ENCODE data around the gene UBE2G2. TPM values are rescaled to one million over a fixed set of nuclear protein-coding genes. Genes with fewer than 3 reads are reported as not detected.
A peak's percentile ranks its signal among the peaks of the same experiment; 100 is the strongest.

The UBE2G2 gene
- total RNA-seq, 1 experiment from 2014 or later = 147 TPM

- CTCF ChIA-PET = interaction anchor here (0.5 to 2.1 kb wide), 2 partner anchors 25 to 1054 kb away, joined by 3 to 10 read pairs; no protein-coding TSS in a partner anchor
Measured at GRCh38 chr21:44767834-44768831, 33.5 kb downstream of the UBE2G2 start.

DNA sequence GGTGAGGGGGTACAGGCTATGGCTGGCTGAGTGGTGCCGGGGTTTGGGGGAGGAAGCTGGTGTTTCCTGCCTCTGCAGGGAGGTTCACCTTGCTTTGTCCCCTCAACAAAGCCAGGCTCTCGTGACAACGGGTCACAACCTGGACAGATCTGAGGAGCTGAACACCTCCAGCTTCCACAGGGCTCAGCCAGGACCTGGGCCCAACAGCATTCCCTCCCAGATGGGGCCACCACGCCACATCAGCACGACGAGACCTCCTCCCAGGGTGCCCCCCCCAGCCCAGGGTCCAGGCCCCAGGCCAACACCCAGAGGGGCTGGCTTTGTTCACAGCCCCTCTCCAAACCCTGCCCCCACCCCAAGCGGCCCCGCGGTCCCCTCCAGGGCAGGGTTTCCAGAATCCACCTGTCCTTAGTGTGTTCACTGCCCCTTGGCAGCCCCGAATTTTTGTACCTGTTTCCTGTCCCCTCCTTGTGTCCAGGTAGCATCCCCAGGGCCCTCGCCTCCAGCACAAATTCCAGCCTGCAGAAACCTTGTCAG, 34.7 kb downstream of the UBE2G2 start:
- no peak overlapping the region for H3K4me3 Mint-ChIP-seq (ENCODE audit: unreplicated experiment)
- no peak for DNase-seq (ENCODE audit: unreplicated experiment)
- intact Hi-C loops (cut with micrococcal nuclease) = no loop called here
- H3K4me1 Mint-ChIP-seq (ENCODE audit: insufficient read depth, unreplicated experiment) = peaks cover 17% of the 10 kb centered on the region
- H3K36me3 Mint-ChIP-seq (ENCODE audit: insufficient read depth, unreplicated experiment) = peaks cover 43% of the 10 kb centered on the region
- peak overlapping the region; percentile 94 for H3K27ac Mint-ChIP-seq (ENCODE audit: low read depth, unreplicated experiment)
- ChIA-PET POLR2A (interaction anchor here (0.7 to 1.5 kb wide), 2 partner anchors 35 to 941 kb away, joined by 3 to 4 read pairs; partner anchors contain the start of gene UBE2G2), CTCF (interaction anchor here (0.6 to 2.1 kb wide), 2 partner anchors 26 to 27 kb away, joined by 4 to 10 read pairs; no protein-coding TSS in a partner anchor)
- no TSS peak for BruUV-seq (replicated peaks)
- no peak for TF ChIP-seq CTCF (IDR thresholded peaks at IDR 0.05; ENCODE audit: unreplicated experiment)
- no peaks in the 10 kb centered on the region for H3K9me3 Mint-ChIP-seq (ENCODE audit: unreplicated experiment)
- no peaks in the 10 kb centered on the region for H3K27me3 Mint-ChIP-seq (ENCODE audit: insufficient read depth, unreplicated experiment)

More at GRCh38 chr21:44767834-44768831, 33.5 kb downstream of the UBE2G2 start:
- intact Hi-C loops (cut with micrococcal nuclease) = no loop called here
- H3K4me3 Mint-ChIP-seq (ENCODE audit: unreplicated experiment) = no peak overlapping the region
- peaks cover 47% of the 10 kb centered on the region for H3K36me3 Mint-ChIP-seq (ENCODE audit: insufficient read depth, unreplicated experiment)
- H3K9me3 Mint-ChIP-seq (ENCODE audit: unreplicated experiment) = no peaks in the 10 kb centered on the region
- H3K27me3 Mint-ChIP-seq (ENCODE audit: insufficient read depth, unreplicated experiment) = no peaks in the 10 kb centered on the region
- BruUV-seq (replicated peaks) = no TSS peak
- no peak overlapping the region for H3K27ac Mint-ChIP-seq (ENCODE audit: low read depth, unreplicated experiment)
- no peak for TF ChIP-seq CTCF (IDR thresholded peaks at IDR 0.05; ENCODE audit: unreplicated experiment)
- H3K4me1 Mint-ChIP-seq (ENCODE audit: insufficient read depth, unreplicated experiment) = peaks cover 17% of the 10 kb centered on the region
- DNase-seq (ENCODE audit: unreplicated experiment) = no peak
- POLR2A ChIA-PET = no interaction called here

GRCh38 chr21:44766014-44766817, 35.4 kb downstream of the UBE2G2 start:
- H3K27ac Mint-ChIP-seq (ENCODE audit: low read depth, unreplicated experiment) = peak overlapping the region; percentile 94
- no peak for TF ChIP-seq CTCF (IDR thresholded peaks at IDR 0.05; ENCODE audit: unreplicated experiment)
- H3K9me3 Mint-ChIP-seq (ENCODE audit: unreplicated experiment) = no peaks in the 10 kb centered on the region
- intact Hi-C loops (cut with micrococcal nuclease) = no loop called here
- peaks cover 39% of the 10 kb centered on the region for H3K36me3 Mint-ChIP-seq (ENCODE audit: insufficient read depth, unreplicated experiment)
- BruUV-seq (replicated peaks) = no TSS peak
- H3K27me3 Mint-ChIP-seq (ENCODE audit: insufficient read depth, unreplicated experiment) = no peaks in the 10 kb centered on the region
- DNase-seq (ENCODE audit: unreplicated experiment) = peak; percentile 53
- ChIA-PET CTCF (interaction anchor here (0.6 to 1.2 kb wide), 3 partner anchors 25 to 28 kb away, joined by 3 to 6 read pairs (median 4); no protein-coding TSS in a partner anchor), POLR2A (interaction anchor here (0.7 to 1.5 kb wide), 3 partner anchors 12 to 940 kb away, joined by 3 to 4 read pairs (median 3); partner anchors contain the start of gene UBE2G2)
- H3K4me3 Mint-ChIP-seq (ENCODE audit: unreplicated experiment) = peak overlapping the region; percentile 43
- H3K4me1 Mint-ChIP-seq (ENCODE audit: insufficient read depth, unreplicated experiment) = peaks cover 22% of the 10 kb centered on the region
